GM21423 (cell line): ENCODE data around the gene CTSD.

ENCODE experiments used
- ATAC-seq: cut with Tn5 transposase; IDR thresholded peaks from one replicate; pipeline ENCODE4 v1.9.1; 2021; ENCODE audit warnings: mild to moderate bottlenecking, moderate library complexity; ENCODE audit not compliant: unreplicated experiment

The CTSD gene

GRCh38 chr11:1732418-1733008, 31.2 kb downstream of the CTSD start:
- ATAC-seq = no peak

- no peak for ATAC-seq
Measured at GRCh38 chr11:1731451-1732059, 32.2 kb downstream of the CTSD start.

GRCh38 chr11:1730059-1730629, 33.6 kb downstream of the CTSD start:
- ATAC-seq = no peak

DNA sequence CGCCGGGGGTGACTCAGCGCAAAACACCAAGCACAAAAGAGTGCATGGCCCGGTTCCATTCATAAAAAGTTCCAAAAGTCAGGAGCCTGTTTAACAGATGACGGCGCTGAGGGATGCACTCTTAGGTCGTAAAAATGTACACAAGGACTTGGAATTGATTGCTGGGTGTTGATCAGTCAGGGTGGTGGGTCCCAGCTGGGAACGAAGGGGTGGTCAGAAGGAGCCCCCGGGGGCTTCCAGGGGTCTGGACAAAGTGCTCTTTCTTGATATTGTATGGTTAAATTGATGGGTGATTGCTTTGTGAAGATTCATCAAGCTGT, 34.1 kb downstream of the CTSD start:
- no peak for ATAC-seq

DNA sequence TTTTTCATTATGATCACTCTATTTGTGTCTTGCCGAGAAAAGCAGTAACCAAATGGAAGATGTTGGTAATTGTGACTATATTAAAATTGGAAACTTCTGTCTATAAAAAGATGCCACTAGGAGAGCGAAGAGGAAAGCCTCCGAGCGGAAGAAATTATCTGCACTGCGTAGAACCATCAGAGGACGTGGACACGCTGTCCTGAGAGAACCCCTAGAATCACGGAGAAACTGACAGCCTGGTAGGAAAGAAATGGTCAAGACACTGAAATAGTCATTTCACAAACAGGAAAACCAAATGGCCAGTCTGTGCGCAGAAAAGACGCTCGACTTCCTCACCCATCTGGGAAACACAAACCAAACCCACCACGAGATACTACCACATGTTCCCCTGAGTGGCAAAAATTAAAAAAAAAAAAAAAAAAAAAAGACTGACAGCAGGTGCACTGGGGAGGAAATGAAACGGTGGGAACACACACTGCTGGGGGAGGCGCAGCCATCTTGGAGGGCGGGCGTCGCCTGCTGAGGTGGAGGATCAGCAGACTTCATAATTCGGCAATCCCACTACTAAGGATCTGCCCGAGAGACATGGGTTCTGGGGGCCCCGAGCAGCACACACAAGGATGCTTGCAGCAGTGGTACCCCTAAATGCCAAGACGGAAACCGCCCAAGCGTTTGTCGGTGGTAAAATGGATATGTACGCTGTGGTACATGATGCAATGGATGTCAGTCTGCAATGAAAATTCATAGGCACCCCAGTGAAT, 34.6 kb downstream of the CTSD start:
- no peak for ATAC-seq

DNA sequence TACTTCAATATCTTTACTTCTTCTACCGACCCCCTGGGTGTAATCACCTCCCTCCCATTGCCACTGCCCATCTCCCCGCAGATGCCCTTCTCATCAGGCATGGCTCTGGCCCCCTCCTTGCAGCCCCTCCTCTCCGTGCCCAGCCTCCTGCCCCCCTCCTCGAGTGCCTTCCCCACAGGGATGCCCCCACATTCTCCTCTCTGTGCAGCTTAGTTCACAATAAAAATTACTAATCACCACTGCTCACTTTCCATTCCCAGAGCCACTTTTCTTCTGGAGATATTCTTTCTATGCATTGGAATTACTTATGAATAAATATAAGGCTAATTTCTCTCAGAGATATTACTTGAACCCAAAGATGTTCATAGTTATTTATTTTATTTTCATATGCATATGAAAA, 35.4 kb downstream of the CTSD start:
- ATAC-seq = no peak

DNA sequence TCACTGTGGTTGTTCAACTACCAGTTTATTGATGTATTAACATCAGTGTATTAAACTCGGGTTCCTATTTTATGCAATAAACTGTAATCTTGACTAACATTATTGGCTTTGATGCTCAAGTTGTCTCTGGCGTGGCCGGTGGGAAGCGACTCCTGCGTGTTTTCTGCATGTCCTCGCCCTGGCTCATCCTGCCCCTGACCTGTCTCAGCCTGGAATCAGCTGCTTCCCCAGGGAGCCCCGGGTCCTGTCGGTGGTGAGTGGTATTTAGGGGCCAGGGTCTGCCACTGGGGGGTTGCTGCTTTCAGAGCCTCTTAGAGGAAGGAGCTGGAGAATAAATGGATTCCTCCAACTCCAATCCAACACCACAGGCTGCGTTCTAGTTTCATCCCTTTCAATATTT, 35.9 kb downstream of the CTSD start:
- no peak for ATAC-seq

DNA sequence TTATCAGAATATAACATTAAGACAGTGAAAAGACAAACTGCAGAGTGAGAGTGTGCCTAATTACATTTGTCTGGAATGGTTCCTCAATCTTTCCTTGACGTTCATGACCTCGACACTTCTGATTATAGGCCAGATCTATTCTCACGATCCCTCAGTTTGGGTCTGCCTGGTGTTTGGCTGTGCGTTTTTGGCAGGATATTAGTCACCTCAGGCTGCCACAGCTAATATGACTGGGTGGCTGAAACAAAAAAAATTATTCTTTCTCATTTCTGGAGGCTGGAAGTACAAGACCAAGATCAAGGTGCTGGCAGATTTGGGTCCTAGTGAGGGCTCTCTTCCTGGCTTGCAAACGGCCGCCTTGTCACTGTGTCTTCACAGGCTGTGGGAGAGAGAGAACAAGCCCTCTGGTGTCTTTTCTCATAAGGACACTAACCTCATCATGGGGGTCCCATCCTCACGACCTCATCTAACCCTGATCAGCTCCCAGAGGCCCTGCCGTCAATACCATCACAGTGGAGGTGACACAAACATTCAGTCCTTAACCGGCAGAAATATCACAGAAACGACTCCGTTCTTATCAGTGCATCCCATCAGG, 36.5 kb downstream of the CTSD start:
- no peak for ATAC-seq

DNA sequence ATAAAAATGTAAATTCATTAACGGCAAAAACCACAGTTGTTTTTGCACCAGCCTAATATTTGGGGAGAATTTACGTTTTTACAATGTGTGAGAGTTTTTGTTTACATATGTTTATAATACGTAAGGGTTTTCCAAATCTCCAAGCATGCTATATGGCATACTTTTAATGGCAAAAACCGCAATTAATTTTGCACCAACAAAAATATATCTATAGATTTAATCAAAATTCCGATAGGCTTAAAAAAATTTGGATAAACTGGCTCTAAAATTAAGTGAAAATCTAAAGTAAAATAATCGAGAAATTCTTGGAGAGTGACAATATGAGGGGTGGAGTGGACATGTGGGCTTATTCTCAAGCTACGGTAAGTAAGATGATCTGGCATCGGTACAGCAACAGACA, 43.9 kb downstream of the CTSD start:
- no peak for ATAC-seq

DNA sequence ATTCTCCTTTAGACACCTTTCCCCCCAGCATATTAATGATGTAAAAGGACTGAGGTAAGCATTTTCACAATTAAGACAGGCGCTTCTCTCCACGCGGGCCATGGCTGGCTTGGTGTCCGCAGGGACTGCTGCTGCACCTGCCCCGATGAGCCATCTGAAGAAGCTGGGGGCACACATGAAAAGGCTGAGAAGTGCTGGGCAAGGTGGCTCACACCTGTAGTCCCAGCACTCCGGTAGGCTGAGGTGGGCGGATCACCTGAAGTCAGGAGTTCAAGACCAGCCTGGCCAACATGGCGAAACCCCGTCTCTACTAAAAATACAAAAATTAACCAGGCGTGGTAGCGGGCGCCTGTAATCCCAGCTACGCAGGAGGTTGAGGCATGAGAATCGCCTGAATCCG, 45.4 kb downstream of the CTSD start:
- ATAC-seq = no peak

DNA sequence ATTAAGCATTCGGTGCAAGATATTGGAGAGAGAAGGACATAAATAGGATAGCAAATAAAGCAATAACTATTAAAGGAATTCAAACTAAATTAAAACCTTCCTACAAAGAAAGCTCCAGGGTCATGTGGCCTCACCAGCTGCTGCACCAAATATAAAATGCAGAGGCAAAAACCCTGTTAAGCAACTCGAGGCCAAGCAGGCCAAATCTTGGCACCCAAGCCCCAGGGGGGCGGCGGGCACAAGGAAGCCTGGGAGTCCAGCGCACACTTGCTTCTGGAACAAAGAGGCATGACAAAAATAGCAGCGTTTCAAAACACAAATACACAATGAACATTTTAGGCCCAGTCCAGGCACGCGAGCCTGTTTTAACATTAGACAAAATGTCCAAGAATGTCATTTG, 46.0 kb downstream of the CTSD start:
- ATAC-seq = no peak

DNA sequence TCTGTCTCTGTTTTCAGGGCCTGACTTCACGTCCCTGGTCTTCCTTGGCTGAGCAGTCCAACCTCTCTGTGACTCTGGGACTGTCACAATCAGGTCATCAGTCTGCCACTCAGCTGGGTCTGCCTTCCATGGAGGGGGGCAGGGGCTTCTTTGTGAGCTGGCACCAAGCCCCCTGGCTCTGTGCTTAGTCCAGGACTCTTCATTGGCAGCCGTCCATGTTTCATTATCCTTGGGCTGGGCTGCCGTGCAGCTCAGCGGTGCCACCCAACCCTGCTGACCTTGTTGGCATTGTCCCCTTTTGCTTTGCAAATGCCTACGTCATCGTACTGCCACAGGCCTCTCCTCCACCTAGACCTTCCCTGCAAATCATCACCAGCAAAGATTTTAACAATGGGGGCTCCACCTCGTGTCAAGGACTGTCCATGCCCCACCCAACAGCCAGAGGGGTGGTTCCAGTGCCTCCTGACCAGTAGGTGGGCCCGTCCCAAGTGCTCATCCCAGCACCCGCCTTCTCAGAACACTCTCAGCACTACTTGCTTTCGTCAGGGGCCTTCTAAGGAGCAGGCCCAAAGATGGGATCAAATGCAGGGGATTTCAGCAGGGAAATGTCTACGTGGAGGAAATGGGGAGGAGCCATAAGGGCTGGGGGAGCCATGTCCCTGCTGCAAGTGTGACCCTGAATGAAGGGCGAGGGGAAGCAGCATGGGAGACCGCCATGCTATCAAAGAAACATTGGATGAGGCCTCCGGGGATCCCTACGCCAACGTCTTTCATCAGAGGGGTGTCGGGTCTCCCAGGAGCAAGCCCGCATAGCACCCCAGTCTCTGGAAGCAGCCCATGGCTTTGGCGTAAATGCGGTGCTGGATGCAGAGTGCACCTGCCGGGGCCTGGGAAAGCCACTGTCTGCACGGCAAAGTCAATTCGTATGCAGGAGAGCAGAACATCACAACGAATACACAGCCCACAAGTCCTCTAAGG, 48.5 kb downstream of the CTSD start:
- ATAC-seq = no peak

DNA sequence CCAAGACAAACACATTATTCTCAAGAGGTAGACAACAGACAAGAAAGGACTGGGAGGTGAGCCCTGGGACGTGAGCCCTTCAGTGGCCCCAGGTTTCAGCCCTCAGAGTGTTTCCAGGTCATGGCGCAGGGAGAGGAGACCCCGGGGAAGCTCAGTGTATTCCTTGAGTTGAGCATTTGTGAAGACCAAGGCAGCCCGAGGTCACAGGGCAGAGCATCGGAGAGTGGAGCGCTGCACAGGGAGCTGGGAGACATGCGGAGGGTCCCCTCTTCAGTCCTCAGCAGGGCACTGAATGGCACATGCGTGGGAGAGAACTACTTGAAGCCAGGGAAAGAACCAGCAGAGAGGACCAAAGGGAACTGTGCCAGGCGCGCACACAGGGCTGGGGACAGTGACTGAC, 55.0 kb downstream of the CTSD start:
- no peak for ATAC-seq

- no peak for ATAC-seq
Measured at GRCh38 chr11:1707751-1708150, 56.0 kb downstream of the CTSD start.

- no peak for ATAC-seq
Measured at GRCh38 chr11:1706634-1707400, 56.9 kb downstream of the CTSD start.

DNA sequence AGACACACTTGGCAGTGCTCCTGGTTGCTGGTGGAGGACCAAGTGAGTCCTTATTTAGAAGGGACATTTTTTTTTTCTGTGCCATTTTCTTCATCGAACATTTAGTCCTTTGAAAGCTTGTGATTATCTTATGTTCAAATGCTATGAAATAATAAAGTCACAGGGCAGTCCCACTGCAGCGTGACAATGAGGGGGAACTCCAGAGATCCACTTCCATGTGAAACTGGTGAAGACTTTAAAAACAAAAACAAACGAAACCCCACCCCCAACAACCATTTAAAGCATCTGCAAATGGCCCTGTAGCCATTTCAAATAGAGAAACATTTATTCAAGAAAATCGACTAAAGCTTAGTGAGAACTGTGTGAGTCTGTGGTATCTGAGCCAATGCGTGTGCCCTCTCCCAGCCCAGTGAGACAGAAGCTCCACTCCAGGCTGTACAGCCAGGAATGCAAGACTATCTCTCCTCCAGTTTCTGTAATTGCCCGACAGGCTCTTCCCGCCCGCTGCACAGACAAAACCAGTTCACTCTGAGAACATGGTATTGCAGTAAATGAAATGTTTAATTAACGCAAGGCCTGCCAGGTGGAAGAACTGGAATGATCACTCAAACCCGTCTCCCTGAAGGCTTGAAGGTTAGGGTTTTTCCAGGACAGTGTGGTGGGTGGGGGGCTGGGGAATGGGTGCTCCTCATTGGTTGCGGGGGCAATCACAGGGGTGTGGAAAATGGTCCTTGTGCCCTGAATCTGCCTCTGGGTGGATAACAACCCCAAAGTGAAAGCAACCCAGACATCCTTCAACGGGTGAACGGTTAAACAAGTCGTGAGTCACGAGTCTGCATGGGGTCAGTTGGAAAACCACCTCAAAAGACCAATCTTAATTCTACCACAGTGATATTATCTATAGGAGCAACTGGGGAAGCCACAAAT, 58.3 kb downstream of the CTSD start:
- ATAC-seq = no peak

DNA sequence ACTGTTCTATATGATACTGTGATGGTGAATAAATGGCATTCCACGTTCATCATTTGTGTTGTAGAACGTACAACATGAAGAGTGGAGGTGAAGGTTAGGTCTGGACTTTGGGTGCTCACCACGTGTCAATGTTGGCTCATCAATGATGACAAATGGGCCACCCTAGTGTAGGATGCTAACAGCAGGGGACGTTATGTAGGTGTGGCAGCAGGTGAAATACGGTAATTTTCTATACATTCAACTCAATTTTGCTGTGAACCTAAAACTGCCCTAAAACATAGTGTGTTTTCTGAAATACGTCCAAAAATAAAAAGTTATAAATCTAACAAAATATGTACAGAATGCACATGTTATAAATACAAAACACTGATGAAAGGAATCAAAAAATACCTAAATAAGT, 60.6 kb downstream of the CTSD start:
- no peak for ATAC-seq
